ENCODE results near the gene SLC25A22.

Gene SLC25A22

DNA sequence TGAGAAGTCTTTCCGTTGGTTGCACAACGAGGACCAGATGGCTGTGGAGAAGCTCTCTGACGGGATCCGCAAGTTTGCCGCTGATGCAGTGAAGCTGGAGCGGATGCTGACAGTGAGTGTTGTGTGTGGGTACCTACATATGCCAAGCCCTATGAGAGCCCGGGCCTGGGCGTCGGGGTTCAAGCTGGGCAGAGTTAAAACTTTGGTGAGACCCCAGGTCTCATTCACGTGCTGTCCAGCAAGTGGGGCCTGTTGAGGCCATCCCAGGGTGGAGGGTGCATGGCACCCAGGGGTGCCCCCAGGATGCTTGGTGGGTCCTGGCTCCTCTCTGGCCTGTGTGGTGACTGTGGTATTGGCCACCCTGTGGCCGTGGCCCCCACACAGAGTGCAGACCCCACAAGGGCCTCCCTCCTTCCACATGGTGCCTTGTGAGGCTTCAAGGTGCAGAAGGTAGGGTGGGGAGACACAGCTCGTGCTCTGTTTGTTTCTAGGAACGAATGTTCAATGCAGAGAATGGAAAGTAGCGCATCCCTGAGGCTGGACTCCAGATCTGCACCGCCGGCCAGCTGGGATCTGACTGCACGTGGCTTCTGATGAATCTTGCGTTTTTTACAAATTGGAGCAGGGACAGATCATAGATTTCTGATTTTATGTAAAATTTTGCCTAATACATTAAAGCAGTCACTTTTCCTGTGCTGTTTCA lies 33.6 kb downstream of the SLC25A22 start:
- Histone ChIP-seq H3K27ac (ENCODE audit: low read depth, low read length, severe bottlenecking) (no peak overlapping the region), H3K4me3 (ENCODE audit: extremely low read depth, insufficient read depth, low read length, poor library complexity, severe bottlenecking) (no peak overlapping the region), H3K9me3 (ENCODE audit: control insufficient read depth, low read length) (no peaks in the 10 kb centered on the region), H3K36me3 (ENCODE audit: control insufficient read depth, insufficient read depth, low read length) (peaks cover 80% of the 10 kb centered on the region), H3K4me1 (ENCODE audit: control insufficient read depth, insufficient read depth, low read length, poor library complexity, severe bottlenecking) (no peaks in the 10 kb centered on the region)
- 91 to 97% methylated on average over 15 to 17 of the region's 18 CpGs for WGBS, 2 experiments (ENCODE audit: insufficient coverage in 2 of 2)

DNA sequence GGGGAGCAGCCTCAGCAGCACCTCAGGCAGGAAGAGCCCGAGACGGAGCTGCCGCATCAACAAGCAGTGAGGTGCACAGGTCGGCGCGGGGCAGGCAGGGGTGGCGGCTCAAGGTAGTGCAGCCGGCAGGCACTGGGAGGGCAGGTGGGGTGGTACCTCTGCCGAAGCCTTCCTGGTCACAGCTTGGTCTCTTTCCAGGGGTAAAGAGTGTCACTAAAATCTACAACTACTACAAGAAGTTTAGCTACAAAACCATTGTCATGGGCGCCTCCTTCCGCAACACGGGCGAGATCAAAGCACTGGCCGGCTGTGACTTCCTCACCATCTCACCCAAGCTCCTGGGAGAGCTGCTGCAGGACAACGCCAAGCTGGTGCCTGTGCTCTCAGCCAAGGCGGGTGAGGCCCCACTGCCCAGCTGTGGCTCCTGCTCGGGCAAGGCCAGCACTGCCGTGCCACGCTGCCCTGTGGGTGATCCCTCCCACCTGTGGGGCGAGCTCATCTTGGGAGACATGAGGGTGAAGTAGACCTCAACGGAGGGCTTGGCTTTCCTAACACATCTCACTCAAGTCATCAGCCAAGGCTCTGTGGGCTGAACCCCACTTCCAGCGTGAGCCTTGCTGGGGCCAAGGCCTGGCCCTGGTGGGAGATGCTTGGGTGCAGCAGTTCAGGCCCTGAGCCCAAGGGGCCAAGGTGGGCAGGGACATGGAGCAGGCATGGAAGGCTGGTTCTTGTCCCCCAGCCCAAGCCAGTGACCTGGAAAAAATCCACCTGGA lies 34.3 kb downstream of the SLC25A22 start:
- Histone ChIP-seq H3K27ac (ENCODE audit: low read depth, low read length, severe bottlenecking) (no peak overlapping the region), H3K36me3 (ENCODE audit: control insufficient read depth, insufficient read depth, low read length) (peaks cover 81% of the 10 kb centered on the region), H3K9me3 (ENCODE audit: control insufficient read depth, low read length) (no peaks in the 10 kb centered on the region), H3K4me1 (ENCODE audit: control insufficient read depth, insufficient read depth, low read length, poor library complexity, severe bottlenecking) (no peaks in the 10 kb centered on the region), H3K4me3 (ENCODE audit: extremely low read depth, insufficient read depth, low read length, poor library complexity, severe bottlenecking) (no peak overlapping the region)
- WGBS, 2 experiments (ENCODE audit: insufficient coverage in 2 of 2) = 98% methylated on average over 17 to 20 of the region's 22 CpGs

DNA sequence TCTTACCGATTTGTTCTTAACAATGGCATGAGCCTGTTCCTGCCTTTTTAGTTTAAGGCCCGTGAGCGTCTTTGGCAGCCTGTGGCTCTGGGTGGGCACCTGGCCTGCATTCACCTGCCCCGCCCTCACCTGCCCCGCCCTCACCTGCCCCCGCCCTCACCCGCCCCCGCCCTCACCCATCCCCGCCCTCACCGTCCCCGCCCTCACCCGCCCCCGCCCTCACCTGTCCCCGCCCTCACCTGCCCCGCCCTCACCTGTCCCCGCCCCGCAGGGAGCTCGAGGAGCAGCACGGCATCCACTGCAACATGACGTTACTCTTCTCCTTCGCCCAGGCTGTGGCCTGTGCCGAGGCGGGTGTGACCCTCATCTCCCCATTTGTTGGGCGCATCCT lies 35.0 kb downstream of the SLC25A22 start:
- no peak overlapping the region for H3K4me3 ChIP-seq (ENCODE audit: extremely low read depth, insufficient read depth, low read length, poor library complexity, severe bottlenecking)
- H3K9me3 ChIP-seq (ENCODE audit: control insufficient read depth, low read length) = no peaks in the 10 kb centered on the region
- peaks cover 84% of the 10 kb centered on the region for H3K36me3 ChIP-seq (ENCODE audit: control insufficient read depth, insufficient read depth, low read length)
- no peak overlapping the region for H3K27ac ChIP-seq (ENCODE audit: low read depth, low read length, severe bottlenecking)
- WGBS, 2 experiments (ENCODE audit: insufficient coverage in 2 of 2) = 73 to 92% methylated on average over 8 to 13 of the region's 24 CpGs
- no peaks in the 10 kb centered on the region for H3K4me1 ChIP-seq (ENCODE audit: control insufficient read depth, insufficient read depth, low read length, poor library complexity, severe bottlenecking)

DNA sequence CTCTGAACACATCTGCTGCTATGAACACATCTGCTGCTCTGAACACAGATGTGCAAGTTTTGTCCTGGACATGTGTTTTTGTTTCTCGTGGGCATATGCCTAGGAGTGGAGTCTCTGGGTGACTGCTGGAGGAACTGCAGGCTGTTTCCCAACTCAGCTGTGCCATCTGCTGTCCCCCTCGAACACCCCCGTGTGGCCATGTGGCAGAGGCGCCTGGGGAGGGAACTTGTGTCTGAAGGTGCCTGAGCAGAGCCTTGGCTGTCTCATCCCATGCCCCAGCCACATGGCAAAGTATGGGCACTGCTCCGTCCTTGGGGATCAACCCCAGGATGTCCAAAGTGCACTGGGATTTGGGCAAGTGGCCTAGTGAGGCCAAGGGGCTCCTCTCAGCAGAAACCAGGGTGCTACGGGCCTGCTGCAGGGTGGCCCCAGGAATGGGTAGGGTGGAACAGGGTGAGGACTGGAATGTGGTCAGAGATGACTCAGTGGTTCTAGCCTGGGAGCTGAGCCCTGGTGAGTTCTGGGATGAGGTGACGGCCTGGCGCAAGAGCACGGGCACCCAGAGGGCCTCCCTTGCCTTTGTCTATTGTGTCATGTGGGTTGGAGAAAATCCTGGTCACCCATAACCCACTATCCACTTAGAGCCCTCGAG lies 35.5 kb downstream of the SLC25A22 start:
- Histone ChIP-seq H3K36me3 (ENCODE audit: control insufficient read depth, insufficient read depth, low read length) (peaks cover 87% of the 10 kb centered on the region), H3K27ac (ENCODE audit: low read depth, low read length, severe bottlenecking) (no peak overlapping the region), H3K4me3 (ENCODE audit: extremely low read depth, insufficient read depth, low read length, poor library complexity, severe bottlenecking) (no peak overlapping the region), H3K4me1 (ENCODE audit: control insufficient read depth, insufficient read depth, low read length, poor library complexity, severe bottlenecking) (no peaks in the 10 kb centered on the region), H3K9me3 (ENCODE audit: control insufficient read depth, low read length) (no peaks in the 10 kb centered on the region)
- WGBS, 2 experiments (ENCODE audit: insufficient coverage in 2 of 2) = 88 to 94% methylated on average over 8 to 10 of the region's 10 CpGs

DNA sequence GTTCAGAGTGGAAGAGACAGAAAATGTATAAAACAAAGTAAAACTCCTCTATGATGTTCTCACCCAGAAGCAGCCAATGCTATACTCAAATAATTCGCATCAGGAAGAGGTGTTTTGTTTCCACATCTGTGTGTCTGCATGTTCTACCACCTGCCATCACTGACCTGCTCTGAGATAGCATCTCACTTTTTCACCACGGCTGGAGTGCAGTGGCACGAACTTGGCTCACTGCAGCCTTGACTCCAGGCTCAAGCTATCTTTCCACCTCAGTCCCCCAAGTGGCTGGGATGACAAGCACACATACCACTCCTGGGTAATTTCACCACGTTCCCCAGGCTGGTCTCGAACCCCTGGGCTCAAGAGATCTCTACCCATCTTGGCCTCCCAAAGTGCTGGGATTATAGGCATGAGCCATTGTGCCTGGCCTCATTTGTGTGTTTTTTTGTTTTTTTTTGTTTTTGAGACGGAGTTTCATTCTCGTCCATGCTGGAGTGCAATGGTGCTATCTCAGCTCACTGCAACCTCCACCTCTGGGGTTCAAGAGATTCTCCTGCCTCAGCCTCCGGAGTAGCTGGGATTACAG lies 36.5 kb downstream of the SLC25A22 start:
- WGBS, 2 experiments (ENCODE audit: insufficient coverage in 2 of 2) = 97 to 98% methylated on average over 5 to 6 of the region's 8 CpGs
- H3K4me3 ChIP-seq (ENCODE audit: extremely low read depth, insufficient read depth, low read length, poor library complexity, severe bottlenecking) = no peak overlapping the region

DNA sequence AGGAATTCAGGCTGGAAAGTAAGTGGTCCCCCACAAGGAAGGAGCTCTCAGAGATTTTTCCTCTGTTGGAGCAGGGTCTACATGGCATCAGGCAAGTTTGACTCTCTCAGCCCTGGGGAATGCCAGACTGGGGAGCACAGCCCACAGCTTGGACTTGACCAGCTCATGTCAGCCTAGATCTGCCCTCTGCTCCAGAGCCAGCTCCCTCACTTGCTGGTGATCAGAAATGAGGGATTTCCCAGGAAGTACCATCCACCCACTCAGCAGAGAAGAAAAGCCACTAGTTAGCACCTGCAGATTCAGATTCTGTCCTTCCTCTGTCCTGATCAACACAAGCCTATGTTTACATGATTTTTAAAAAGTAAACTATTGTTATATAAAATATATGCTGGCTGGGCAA lies 37.8 kb downstream of the SLC25A22 start:
- H3K36me3 ChIP-seq (ENCODE audit: control insufficient read depth, insufficient read depth, low read length) = peaks cover 86% of the 10 kb centered on the region
- no peak overlapping the region for H3K4me3 ChIP-seq (ENCODE audit: extremely low read depth, insufficient read depth, low read length, poor library complexity, severe bottlenecking)
- no peak overlapping the region for H3K27ac ChIP-seq (ENCODE audit: low read depth, low read length, severe bottlenecking)
- no peaks in the 10 kb centered on the region for H3K9me3 ChIP-seq (ENCODE audit: control insufficient read depth, low read length)
- H3K4me1 ChIP-seq (ENCODE audit: control insufficient read depth, insufficient read depth, low read length, poor library complexity, severe bottlenecking) = no peaks in the 10 kb centered on the region

More for the DNA sequence above, 36.5 kb downstream of the SLC25A22 start:
- no peak overlapping the region for H3K27ac ChIP-seq (ENCODE audit: low read depth, low read length, severe bottlenecking)
- no peaks in the 10 kb centered on the region for H3K4me1 ChIP-seq (ENCODE audit: control insufficient read depth, insufficient read depth, low read length, poor library complexity, severe bottlenecking)
- no peaks in the 10 kb centered on the region for H3K9me3 ChIP-seq (ENCODE audit: control insufficient read depth, low read length)
- peaks cover 87% of the 10 kb centered on the region for H3K36me3 ChIP-seq (ENCODE audit: control insufficient read depth, insufficient read depth, low read length)

DNA sequence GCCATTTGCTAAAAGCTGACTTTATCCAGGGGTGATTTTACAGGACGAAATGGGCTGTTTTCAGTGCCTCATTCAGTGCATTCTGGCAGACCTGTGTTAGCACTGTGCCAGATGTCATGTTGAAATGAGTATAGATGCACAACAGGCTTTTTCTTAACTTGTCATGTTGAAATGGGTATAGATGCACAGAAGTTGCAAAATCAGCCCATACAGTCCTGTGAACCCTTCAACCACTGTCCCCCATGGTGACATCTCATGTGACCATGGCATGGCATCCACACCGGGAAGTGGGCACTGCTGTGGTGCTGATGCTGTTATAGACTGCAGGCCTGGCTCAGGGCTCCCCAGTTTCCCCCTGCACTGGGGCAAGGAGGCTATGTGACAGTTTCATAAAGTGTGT lies 48.4 kb downstream of the SLC25A22 start:
- peaks cover 21% of the 10 kb centered on the region for H3K36me3 ChIP-seq (ENCODE audit: control insufficient read depth, insufficient read depth, low read length)
- H3K27ac ChIP-seq (ENCODE audit: low read depth, low read length, severe bottlenecking) = no peak overlapping the region
- H3K4me1 ChIP-seq (ENCODE audit: control insufficient read depth, insufficient read depth, low read length, poor library complexity, severe bottlenecking) = no peaks in the 10 kb centered on the region
- H3K9me3 ChIP-seq (ENCODE audit: control insufficient read depth, low read length) = no peaks in the 10 kb centered on the region
- no peak overlapping the region for H3K4me3 ChIP-seq (ENCODE audit: extremely low read depth, insufficient read depth, low read length, poor library complexity, severe bottlenecking)
- WGBS, 2 experiments (ENCODE audit: insufficient coverage in 2 of 2) = 94 to 100% methylated on average over 2 of the region's 2 CpGs

DNA sequence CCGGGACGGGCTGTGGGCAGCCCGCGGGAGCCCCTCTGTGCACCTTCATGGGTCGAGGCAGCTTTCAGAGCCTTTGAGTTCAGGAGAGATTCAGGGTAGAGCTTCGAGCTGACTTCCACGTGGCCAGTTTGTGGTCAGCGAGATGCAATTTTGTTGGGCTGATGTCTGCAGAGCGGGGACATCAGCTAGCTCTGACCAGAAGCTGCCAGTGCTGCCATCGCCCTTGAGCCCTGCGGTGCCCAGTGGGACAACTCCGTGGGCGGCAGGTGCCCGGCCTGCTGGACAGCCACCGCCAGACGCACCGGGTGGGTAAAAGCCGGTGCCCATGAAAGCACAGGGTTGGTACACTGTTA lies 50.1 kb downstream of the SLC25A22 start:
- Histone ChIP-seq H3K27ac (ENCODE audit: low read depth, low read length, severe bottlenecking) (peak overlapping the region; percentile 57), H3K9me3 (ENCODE audit: control insufficient read depth, low read length) (no peaks in the 10 kb centered on the region), H3K4me3 (ENCODE audit: extremely low read depth, insufficient read depth, low read length, poor library complexity, severe bottlenecking) (peak overlapping the region; percentile 90), H3K4me1 (ENCODE audit: control insufficient read depth, insufficient read depth, low read length, poor library complexity, severe bottlenecking) (no peaks in the 10 kb centered on the region), H3K36me3 (ENCODE audit: control insufficient read depth, insufficient read depth, low read length) (peaks cover 20% of the 10 kb centered on the region)
- 5 to 12% methylated on average over 15 to 17 of the region's 18 CpGs for WGBS, 2 experiments (ENCODE audit: insufficient coverage in 2 of 2)

DNA sequence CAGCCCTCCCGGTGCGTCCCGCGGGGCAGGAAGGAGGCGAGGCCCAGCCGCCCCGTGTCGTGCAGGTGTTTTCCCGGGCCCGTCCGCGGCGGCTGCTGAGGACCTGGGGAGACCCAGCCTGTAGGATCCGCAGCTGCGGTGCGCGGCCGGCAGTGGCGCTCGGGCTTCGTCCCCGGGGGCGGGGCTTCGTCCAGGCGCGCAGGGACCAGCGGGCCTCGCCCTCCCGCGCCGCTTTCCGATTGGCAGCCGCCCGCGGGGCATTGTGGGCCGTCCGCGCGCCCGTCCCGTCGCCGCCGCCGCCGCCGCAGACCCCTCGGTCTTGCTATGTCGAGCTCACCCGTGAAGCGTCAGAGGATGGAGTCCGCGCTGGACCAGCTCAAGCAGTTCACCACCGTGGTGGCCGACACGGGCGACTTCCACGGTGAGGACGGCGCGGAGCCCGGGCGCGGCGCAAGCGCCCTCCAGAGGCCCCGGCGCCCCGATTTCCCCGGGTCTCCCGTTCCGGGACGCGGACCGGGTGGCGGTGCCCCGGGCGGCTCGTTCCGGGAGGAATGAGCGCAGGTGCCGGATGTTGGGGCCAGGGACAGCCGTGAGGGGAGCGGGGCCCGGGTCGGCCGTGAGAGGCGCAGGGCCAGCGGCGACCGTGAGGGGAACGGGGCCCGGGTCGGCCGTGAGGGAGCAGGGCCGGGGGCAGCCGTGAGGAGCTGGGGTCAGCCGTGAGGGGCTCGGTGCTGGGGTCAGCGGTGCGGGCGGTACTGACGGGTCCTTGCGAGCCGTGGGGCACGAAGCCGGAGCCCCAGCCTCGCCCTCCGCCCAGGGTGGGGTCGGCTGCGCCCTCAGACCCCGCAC lies 50.7 kb downstream of the SLC25A22 start, which contains the start of gene TALDO1:
TALDO1 (plus strand) TSS at position 307 of the 849 bp plus-strand sequence; CDS start at position 325, 18 bp downstream.
- Histone ChIP-seq H3K4me3 (ENCODE audit: extremely low read depth, insufficient read depth, low read length, poor library complexity, severe bottlenecking) (peak within 1 kb of the TSS; percentile 90), H3K4me1 (ENCODE audit: control insufficient read depth, insufficient read depth, low read length, poor library complexity, severe bottlenecking) (no peaks in the 10 kb centered on the region), H3K9me3 (ENCODE audit: control insufficient read depth, low read length) (no peaks in the 10 kb centered on the region), H3K27ac (ENCODE audit: low read depth, low read length, severe bottlenecking) (peak within 1 kb of the TSS; percentile 57), H3K36me3 (ENCODE audit: control insufficient read depth, insufficient read depth, low read length) (peaks cover 14% of the 10 kb centered on the region)
- WGBS, 2 experiments (ENCODE audit: insufficient coverage in 2 of 2) = 0 to 1% methylated on average over 95 to 103 of the region's 112 CpGs

Measured in mesodermal cell (in vitro differentiated cells).